ENCODE data around the gene RIN3.

The RIN3 gene

DNA sequence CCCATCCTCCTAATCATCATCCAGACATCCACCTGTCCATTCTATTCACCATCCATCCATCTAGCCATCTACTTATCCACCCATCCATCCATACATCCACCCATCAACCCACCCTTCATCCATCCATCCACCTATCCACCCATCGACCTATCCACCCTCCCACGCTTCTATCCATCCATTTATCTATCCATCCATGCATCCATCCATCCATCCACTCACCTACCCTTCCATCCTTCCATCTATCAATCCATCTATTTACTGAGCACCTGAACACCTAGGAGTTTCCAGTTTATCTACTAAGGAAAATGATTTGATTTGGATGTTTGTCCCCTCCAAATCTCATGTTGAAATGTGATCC, 7.5 kb downstream of the RIN3 start:
- TF ChIP-seq, protein P1, sequence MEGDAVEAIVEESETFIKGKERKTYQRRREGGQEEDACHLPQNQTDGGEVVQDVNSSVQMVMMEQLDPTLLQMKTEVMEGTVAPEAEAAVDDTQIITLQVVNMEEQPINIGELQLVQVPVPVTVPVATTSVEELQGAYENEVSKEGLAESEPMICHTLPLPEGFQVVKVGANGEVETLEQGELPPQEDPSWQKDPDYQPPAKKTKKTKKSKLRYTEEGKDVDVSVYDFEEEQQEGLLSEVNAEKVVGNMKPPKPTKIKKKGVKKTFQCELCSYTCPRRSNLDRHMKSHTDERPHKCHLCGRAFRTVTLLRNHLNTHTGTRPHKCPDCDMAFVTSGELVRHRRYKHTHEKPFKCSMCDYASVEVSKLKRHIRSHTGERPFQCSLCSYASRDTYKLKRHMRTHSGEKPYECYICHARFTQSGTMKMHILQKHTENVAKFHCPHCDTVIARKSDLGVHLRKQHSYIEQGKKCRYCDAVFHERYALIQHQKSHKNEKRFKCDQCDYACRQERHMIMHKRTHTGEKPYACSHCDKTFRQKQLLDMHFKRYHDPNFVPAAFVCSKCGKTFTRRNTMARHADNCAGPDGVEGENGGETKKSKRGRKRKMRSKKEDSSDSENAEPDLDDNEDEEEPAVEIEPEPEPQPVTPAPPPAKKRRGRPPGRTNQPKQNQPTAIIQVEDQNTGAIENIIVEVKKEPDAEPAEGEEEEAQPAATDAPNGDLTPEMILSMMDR (IDR thresholded peaks at IDR 0.05; ENCODE audit: insufficient read depth, low read length, missing control alignments): no peak
- no peak for DNase-seq (ENCODE audit: low read depth, low spot score)
- CTCF ChIA-PET: interaction anchor here (0.7 to 0.8 kb wide), 2 partner anchors 17 to 166 kb away, joined by 3 read pairs; no protein-coding TSS in a partner anchor
- no peak overlapping the region for H3K4me3 ChIP-seq (ENCODE audit: low read depth, low read length)
- POLR2A ChIA-PET: no interaction called here

DNA sequence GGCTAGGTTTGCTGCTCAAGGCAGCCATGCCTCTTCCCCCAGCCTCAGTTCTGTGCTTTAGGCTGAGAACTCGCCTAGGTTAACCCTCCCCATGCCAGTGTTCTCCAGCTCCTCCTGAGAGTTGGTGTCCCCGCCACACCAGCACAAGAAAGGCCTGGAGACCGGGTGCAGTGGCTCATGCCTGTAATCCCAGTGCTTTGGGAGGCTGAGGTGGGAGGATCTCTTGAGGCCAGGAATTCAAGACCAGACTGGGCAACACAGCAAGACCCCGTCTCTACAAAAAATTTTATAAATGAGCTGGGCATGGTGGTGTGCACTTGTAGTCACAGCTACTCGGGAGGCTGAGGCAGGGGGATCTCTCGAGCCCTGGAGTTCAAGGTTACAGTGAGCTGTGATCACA, 10.2 kb downstream of the RIN3 start:
- CTCF ChIA-PET: interaction anchor here (0.9 to 1.4 kb wide), 3 partner anchors 163 to 390 kb away, joined by 3 read pairs; no protein-coding TSS in a partner anchor
- H3K4me3 ChIP-seq (ENCODE audit: low read depth, low read length): no peak overlapping the region
- TF ChIP-seq, protein P1 (IDR thresholded peaks at IDR 0.05; ENCODE audit: insufficient read depth, low read length, missing control alignments): no peak
- POLR2A ChIA-PET: no interaction called here
- no peak for DNase-seq (ENCODE audit: low read depth, low spot score)

DNA sequence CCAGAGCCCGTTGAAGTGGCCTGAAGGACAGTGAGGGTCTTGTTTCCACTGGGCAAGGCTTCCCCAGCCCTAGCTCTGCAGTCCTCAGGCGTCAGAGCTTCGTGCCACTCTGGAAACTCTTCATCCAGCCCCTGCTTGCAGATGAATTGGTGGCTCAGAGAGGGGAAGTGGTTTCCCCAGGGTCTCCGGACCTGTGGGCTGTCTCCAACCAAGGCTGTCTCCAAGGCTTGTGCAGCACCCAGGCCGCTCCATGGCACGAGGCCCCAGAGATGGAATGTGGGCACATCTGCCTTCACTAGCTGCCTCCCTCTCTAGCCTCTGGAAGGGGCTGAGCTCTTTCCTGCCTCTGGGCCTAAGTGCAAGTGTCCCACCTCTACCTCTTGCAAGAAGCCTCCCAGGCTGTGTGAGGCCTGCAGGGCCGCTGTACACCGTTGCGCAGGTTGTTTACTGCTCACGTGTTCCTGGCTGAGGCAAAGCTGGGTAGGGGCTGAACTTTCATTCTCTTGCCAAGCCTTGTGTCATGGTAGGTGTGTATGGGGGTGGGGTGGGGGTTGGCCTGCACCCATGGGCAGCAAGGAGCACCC, 11.1 kb downstream of the RIN3 start:
- DNase-seq (ENCODE audit: low read depth, low spot score): no peak
- POLR2A ChIA-PET: no interaction called here

DNA sequence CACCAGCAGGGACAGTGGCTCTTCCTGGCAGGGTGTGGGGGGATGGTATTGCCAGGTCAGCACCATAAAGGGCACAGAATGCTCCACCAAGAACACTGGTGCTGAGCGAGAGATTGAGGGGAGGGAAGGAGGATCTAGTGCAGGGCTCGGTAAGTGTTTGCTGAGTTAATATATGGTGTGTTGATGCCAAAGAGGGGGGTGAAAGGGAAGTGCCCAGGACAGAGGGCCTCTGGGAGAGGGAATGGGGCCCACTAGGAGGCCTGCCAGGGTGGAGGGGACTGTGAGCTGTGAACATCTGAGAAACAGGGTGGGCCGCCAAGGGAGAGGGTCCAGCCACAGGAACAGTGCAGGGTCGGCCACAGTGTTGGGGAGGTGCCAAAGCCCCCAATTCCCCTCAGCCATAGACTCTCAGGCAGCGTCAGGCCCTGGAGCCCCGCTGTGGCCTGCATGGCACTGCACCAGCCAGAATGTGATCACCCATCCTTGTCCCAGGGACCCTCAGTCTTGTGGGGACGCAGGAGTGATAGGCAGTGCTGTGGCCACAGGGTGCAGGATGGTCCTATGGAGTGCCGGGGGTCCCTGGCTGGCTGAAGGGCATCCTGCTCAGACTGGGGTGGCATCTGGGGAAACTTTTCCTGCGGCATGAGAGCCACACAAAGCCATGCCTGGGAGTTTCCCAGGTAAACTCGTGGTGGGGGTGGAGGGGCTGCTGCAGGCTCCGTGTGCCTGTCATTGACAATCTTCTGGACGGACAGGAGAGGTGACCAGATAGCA, 11.9 kb downstream of the RIN3 start:
- ChIA-PET POLR2A (no interaction called here), CTCF (interaction anchor here (1.1 kb wide), 1 partner anchor 17 kb away, joined by 4 read pairs; no protein-coding TSS in a partner anchor)
- no peak overlapping the region for H3K4me3 ChIP-seq (ENCODE audit: low read depth, low read length)
- DNase-seq (ENCODE audit: low read depth, low spot score): no peak
- TF ChIP-seq, protein P1 (IDR thresholded peaks at IDR 0.05; ENCODE audit: insufficient read depth, low read length, missing control alignments): no peak

More for the DNA sequence above, 11.1 kb downstream of the RIN3 start:
- CTCF ChIA-PET: no interaction called here
- no peak overlapping the region for H3K4me3 ChIP-seq (ENCODE audit: low read depth, low read length)
- TF ChIP-seq, protein P1 (IDR thresholded peaks at IDR 0.05; ENCODE audit: insufficient read depth, low read length, missing control alignments): no peak

DNA sequence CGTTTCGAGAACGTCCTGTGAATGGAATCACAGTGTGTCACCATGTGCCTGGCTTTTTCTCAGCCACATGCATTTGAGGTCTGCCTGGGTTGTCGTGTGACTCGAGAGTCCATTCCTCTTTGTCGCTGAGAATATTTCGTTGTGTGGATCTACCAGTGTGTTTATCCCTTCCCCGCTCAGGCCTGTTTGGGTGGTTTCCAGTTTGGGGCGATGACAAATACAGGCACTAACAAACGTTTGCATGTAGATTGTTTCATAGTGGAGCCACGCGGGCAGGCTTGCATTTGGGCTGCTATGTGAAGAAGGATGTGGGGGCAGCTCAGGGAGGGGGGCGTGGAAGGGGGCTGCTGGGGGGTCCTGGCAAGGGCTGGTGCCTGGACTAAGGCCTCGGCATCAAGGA, 14.1 kb downstream of the RIN3 start:
- H3K4me3 ChIP-seq (ENCODE audit: low read depth, low read length): no peak overlapping the region
- ChIA-PET CTCF (no interaction called here), POLR2A (no interaction called here)
- DNase-seq (ENCODE audit: low read depth, low spot score): no peak
- TF ChIP-seq, protein P1 (IDR thresholded peaks at IDR 0.05; ENCODE audit: insufficient read depth, low read length, missing control alignments): no peak

DNA sequence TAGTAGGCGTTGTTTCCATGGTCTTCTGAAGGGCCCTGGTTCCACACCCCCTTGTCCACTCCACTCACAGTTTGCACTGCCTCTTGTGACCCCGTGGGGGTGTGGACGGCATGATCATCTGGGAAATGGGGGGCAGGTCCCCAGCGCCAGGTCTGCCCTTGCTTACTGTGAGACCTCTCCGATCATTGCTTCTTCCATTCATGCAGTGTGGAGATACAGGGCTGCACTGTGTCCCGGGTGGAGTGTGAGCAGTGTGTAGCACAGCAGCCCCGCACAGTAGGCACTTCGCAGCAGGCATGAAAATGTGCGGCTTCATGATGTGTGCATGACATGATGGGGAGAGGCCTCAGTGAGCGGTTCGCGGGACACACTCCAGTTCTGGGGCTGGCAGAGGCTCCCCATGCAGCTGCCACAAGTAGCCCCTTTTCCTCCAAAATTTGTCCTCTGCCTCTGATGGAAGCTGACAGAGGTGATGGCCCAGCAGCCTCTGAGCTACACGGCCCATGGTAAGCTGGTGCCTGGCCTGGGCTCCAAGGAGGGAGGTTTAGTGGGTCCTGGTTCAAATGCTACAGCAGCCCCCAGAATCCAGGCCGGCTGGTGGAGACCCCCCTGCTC, 15.0 kb downstream of the RIN3 start:
- POLR2A ChIA-PET: no interaction called here
- DNase-seq (ENCODE audit: low read depth, low spot score): no peak
- TF ChIP-seq, protein P1 (IDR thresholded peaks at IDR 0.05; ENCODE audit: insufficient read depth, low read length, missing control alignments): no peak
- CTCF ChIA-PET: no interaction called here
- no peak overlapping the region for H3K4me3 ChIP-seq (ENCODE audit: low read depth, low read length)
